Activated naive CD4-positive, alpha-beta T cell treated with anti-CD3 and anti-CD28 coated beads for 36 hours (primary cell): ENCODE measurements around the gene HELLS. TPM values are rescaled to one million over a fixed set of nuclear protein-coding genes. Genes with fewer than 3 reads are reported as not detected.
A peak's percentile ranks its signal among the peaks of the same experiment; 100 is the strongest.
"Not testable (repeated sequence)": the region's sequence is repeated elsewhere in the genome, so short reads cannot be mapped to it uniquely, and the experiment has no call there.

Experiments
- CTCF ChIA-PET: fragments of 350-600 bp; sonication (Branson Sonifier 250); formaldehyde crosslinking; loops from one replicate; lab custom pipeline; 2021; ENCODE audit warnings: antibody characterized with exemption; lab: Charles Lee
- DNase-seq: peaks from one replicate; pipeline ENCODE4 v3.0.0-alpha.2; 2020
- H3K27ac Mint-ChIP-seq: one replicate; pipeline ENCODE4 v1.8.0; 2021; ENCODE audit warnings: mild to moderate bottlenecking, mixed read lengths
- H3K27me3 Mint-ChIP-seq: one replicate; pipeline ENCODE4 v1.8.0; 2021; ENCODE audit warnings: low read depth, mixed read lengths
- H3K36me3 Mint-ChIP-seq: one replicate; pipeline ENCODE4 v1.8.0; 2021; ENCODE audit warnings: low read depth, mixed read lengths
- H3K4me1 Mint-ChIP-seq: one replicate; pipeline ENCODE4 v1.8.0; 2021; ENCODE audit warnings: low read depth, mixed read lengths
- H3K4me3 Mint-ChIP-seq: one replicate; pipeline ENCODE4 v1.8.0; 2021; ENCODE audit warnings: mild to moderate bottlenecking, moderate library complexity, mixed read lengths
- H3K9me3 Mint-ChIP-seq: one replicate; pipeline ENCODE4 v1.8.0; 2021; ENCODE audit warnings: mixed read lengths
- intact Hi-C: fragments of 100-400 bp; cut with micrococcal nuclease; formaldehyde crosslinking; loops from one replicate; pipeline ENCODE4 v1.15.1; 2023
- total RNA-seq, 2 experiments: library from RNA; stranded (reverse); gene quantifications; one replicate each; pipeline ENCODE4 v1.2.3, GENCODE V29; 2021

The HELLS gene
- total RNA-seq: 100 to 1,000 TPM; 109 TPM

GRCh38 chr10:94545391-94546048 lies at the start of gene HELLS:
TSS of gene HELLS (plus strand) at chr10:94545788. CDS start at chr10:94545922, 134 bp downstream.
- H3K4me1 Mint-ChIP-seq: peaks cover 13% of the 10 kb centered on the region
- H3K27ac Mint-ChIP-seq: peak within 1 kb of the TSS; percentile 89
- H3K36me3 Mint-ChIP-seq: peaks cover 24% of the 10 kb centered on the region
- H3K27me3 Mint-ChIP-seq: peaks cover 2% of the 10 kb centered on the region
- no peaks in the 10 kb centered on the region for H3K9me3 Mint-ChIP-seq
- peak within 1 kb of the TSS; percentile 98 for H3K4me3 Mint-ChIP-seq
- CTCF ChIA-PET: no interaction called here
- intact Hi-C loops: loop anchor here (1.0 to 10.0 kb wide), 6 partner anchors 45 to 1051 kb away; partner anchors contain the start of genes CEP55, FRA10AC1 and NOC3L
- peak; percentile 85 for DNase-seq

- no peak for DNase-seq
- CTCF ChIA-PET: no interaction called here
- no peak overlapping the region for H3K4me3 Mint-ChIP-seq
- no peaks in the 10 kb centered on the region for H3K36me3 Mint-ChIP-seq
- peaks cover 4% of the 10 kb centered on the region for H3K27me3 Mint-ChIP-seq
- intact Hi-C loops: no loop called here
- no peaks in the 10 kb centered on the region for H3K9me3 Mint-ChIP-seq
- no peak overlapping the region for H3K27ac Mint-ChIP-seq
- no peaks in the 10 kb centered on the region for H3K4me1 Mint-ChIP-seq
Observed at GRCh38 chr10:94496010-94496409, 49.6 kb upstream of the HELLS start.

- intact Hi-C loops: no loop called here
- Mint-ChIP-seq H3K36me3 (no peaks in the 10 kb centered on the region), H3K27ac (no peak overlapping the region), H3K4me3 (no peak overlapping the region), H3K4me1 (no peaks in the 10 kb centered on the region), H3K27me3 (peaks cover 4% of the 10 kb centered on the region), H3K9me3 (no peaks in the 10 kb centered on the region)
- CTCF ChIA-PET: no interaction called here
- DNase-seq: no peak
Observed at GRCh38 chr10:94496646-94497045, 48.9 kb upstream of the HELLS start.

- H3K27ac Mint-ChIP-seq: no peak overlapping the region
- no peak overlapping the region for H3K4me3 Mint-ChIP-seq
- H3K27me3 Mint-ChIP-seq: peaks cover 6% of the 10 kb centered on the region
- no peaks in the 10 kb centered on the region for H3K4me1 Mint-ChIP-seq
- intact Hi-C loops: no loop called here
- no peaks in the 10 kb centered on the region for H3K9me3 Mint-ChIP-seq
- no peaks in the 10 kb centered on the region for H3K36me3 Mint-ChIP-seq
- CTCF ChIA-PET: no interaction called here
- DNase-seq: no peak
Observed at GRCh38 chr10:94500063-94500462, 45.5 kb upstream of the HELLS start.

- CTCF ChIA-PET: no interaction called here
- intact Hi-C loops: no loop called here
- H3K27ac Mint-ChIP-seq: no peak overlapping the region
- no peaks in the 10 kb centered on the region for H3K9me3 Mint-ChIP-seq
- DNase-seq: no peak
- no peaks in the 10 kb centered on the region for H3K36me3 Mint-ChIP-seq
- no peak overlapping the region for H3K4me3 Mint-ChIP-seq
- peaks cover 9% of the 10 kb centered on the region for H3K27me3 Mint-ChIP-seq
- H3K4me1 Mint-ChIP-seq: no peaks in the 10 kb centered on the region
Observed at GRCh38 chr10:94521276-94522250, 24.0 kb upstream of the HELLS start.

GRCh38 chr10:94524146-94524545 lies 21.4 kb upstream of the HELLS start:
- CTCF ChIA-PET: no interaction called here
- intact Hi-C loops: no loop called here
- peaks cover 16% of the 10 kb centered on the region for H3K27me3 Mint-ChIP-seq

GRCh38 chr10:94524711-94525110 lies 20.9 kb upstream of the HELLS start:
- CTCF ChIA-PET: no interaction called here
- Mint-ChIP-seq H3K36me3 (no peaks in the 10 kb centered on the region), H3K9me3 (no peaks in the 10 kb centered on the region), H3K4me3 (no peak overlapping the region), H3K27me3 (peaks cover 14% of the 10 kb centered on the region), H3K4me1 (no peaks in the 10 kb centered on the region), H3K27ac (no peak overlapping the region)
- DNase-seq: no peak
- intact Hi-C loops: no loop called here

More at GRCh38 chr10:94524146-94524545, 21.4 kb upstream of the HELLS start:
- DNase-seq: no peak
- Mint-ChIP-seq H3K9me3 (no peaks in the 10 kb centered on the region), H3K27ac (no peak overlapping the region), H3K4me3 (no peak overlapping the region), H3K36me3 (no peaks in the 10 kb centered on the region), H3K4me1 (no peaks in the 10 kb centered on the region)

- intact Hi-C loops, H3K27ac Mint-ChIP-seq, H3K27me3 Mint-ChIP-seq, H3K4me1 Mint-ChIP-seq, H3K4me3 Mint-ChIP-seq, DNase-seq, H3K9me3 Mint-ChIP-seq, H3K36me3 Mint-ChIP-seq: not testable (repeated sequence)
- CTCF ChIA-PET: interaction anchor here (0.6 kb wide), 1 partner anchor 61 kb away, joined by 3 read pairs; no protein-coding TSS in a partner anchor
Observed at GRCh38 chr10:94531550-94531949, 14.0 kb upstream of the HELLS start.

- Mint-ChIP-seq H3K27me3 (peaks cover 8% of the 10 kb centered on the region), H3K9me3 (no peaks in the 10 kb centered on the region), H3K36me3 (no peaks in the 10 kb centered on the region), H3K4me1 (no peaks in the 10 kb centered on the region), H3K4me3 (no peak overlapping the region), H3K27ac (no peak overlapping the region)
- DNase-seq: no peak
- CTCF ChIA-PET: no interaction called here
- intact Hi-C loops: no loop called here
Observed at GRCh38 chr10:94533027-94533426, 12.6 kb upstream of the HELLS start.

- H3K27me3 Mint-ChIP-seq: peaks cover 14% of the 10 kb centered on the region
- H3K4me1 Mint-ChIP-seq: peaks cover 12% of the 10 kb centered on the region
- H3K36me3 Mint-ChIP-seq: peaks cover 15% of the 10 kb centered on the region
- H3K9me3 Mint-ChIP-seq, H3K27ac Mint-ChIP-seq, H3K4me3 Mint-ChIP-seq, DNase-seq, CTCF ChIA-PET: not testable (repeated sequence)
- intact Hi-C loops: loop anchor here (10.0 kb wide), 1 partner anchor 1047 kb away; the partner anchor contains the start of gene CEP55
Observed at GRCh38 chr10:94542282-94542681, 3.3 kb upstream of the HELLS start.

- Mint-ChIP-seq H3K36me3 (peaks cover 24% of the 10 kb centered on the region), H3K9me3 (no peaks in the 10 kb centered on the region), H3K4me1 (peaks cover 13% of the 10 kb centered on the region), H3K4me3 (peak overlapping the region; percentile 98), H3K27ac (peak overlapping the region; percentile 89), H3K27me3 (peaks cover 2% of the 10 kb centered on the region)
- CTCF ChIA-PET: no interaction called here
- peak; percentile 11 for DNase-seq
- intact Hi-C loops: loop anchor here (5.0 to 10.0 kb wide), 2 partner anchors 691 to 1051 kb away; partner anchors contain the start of gene CEP55
Observed at GRCh38 chr10:94546049-94546900, 687 bp downstream of the HELLS start.

GRCh38 chr10:94546901-94547185 lies 1.3 kb downstream of the HELLS start:
- CTCF ChIA-PET: no interaction called here
- intact Hi-C loops: loop anchor here (5.0 to 10.0 kb wide), 2 partner anchors 690 to 1052 kb away; partner anchors contain the start of gene CEP55
- peaks cover 24% of the 10 kb centered on the region for H3K36me3 Mint-ChIP-seq
- no peaks in the 10 kb centered on the region for H3K27me3 Mint-ChIP-seq
- no peak for DNase-seq
- peaks cover 11% of the 10 kb centered on the region for H3K4me1 Mint-ChIP-seq
- no peak overlapping the region for H3K27ac Mint-ChIP-seq
- no peaks in the 10 kb centered on the region for H3K9me3 Mint-ChIP-seq
- peak overlapping the region; percentile 98 for H3K4me3 Mint-ChIP-seq
